GM12891 (cell line): ENCODE results near the gene ADGRL1.
"Not testable (repeated sequence)": the region's sequence is repeated elsewhere in the genome, so short reads cannot be mapped to it uniquely, and the experiment has no call there.

Experiments
- DNase-seq: peaks from one replicate; pipeline ENCODE4 v3.0.0; 2011; ENCODE audit warnings: low spot score; ENCODE audit not compliant: insufficient read length
- FAIRE-seq: peaks from 2 replicates; lab custom pipeline; 2011; peaks lifted over from hg19 to GRCh38; lab: Jason Lieb, UNC
- PAX5 ChIP-seq: IDR thresholded peaks from 2 replicates; pipeline ENCODE4 v1.6.1; 2011; ENCODE audit warnings: low read length, moderate library complexity, mild to moderate bottlenecking; ENCODE audit not compliant: insufficient read depth, severe bottlenecking
- POLR2A ChIP-seq: IDR thresholded peaks from 2 replicates; pipeline ENCODE4 v1.6.1; 2011; ENCODE audit warnings: low read depth, low read length, control low read depth
- POLR2AphosphoS5 ChIP-seq: IDR thresholded peaks from 2 replicates; pipeline ENCODE4 v1.6.1; 2011; ENCODE audit warnings: low read depth, low read length, control low read depth
- POU2F2 ChIP-seq: IDR thresholded peaks from 2 replicates; pipeline ENCODE4 v1.6.1; 2011; ENCODE audit warnings: low read depth, mild to moderate bottlenecking, control low read depth, low read length, moderate library complexity
- SPI1 ChIP-seq: IDR thresholded peaks from 2 replicates; pipeline ENCODE4 v1.6.1; 2011; ENCODE audit warnings: low read depth, low read length, control low read depth
- TAF1 ChIP-seq: IDR thresholded peaks from 2 replicates; pipeline ENCODE4 v1.6.1; 2011; ENCODE audit warnings: low read depth, low read length, control low read depth

Gene ADGRL1

DNA sequence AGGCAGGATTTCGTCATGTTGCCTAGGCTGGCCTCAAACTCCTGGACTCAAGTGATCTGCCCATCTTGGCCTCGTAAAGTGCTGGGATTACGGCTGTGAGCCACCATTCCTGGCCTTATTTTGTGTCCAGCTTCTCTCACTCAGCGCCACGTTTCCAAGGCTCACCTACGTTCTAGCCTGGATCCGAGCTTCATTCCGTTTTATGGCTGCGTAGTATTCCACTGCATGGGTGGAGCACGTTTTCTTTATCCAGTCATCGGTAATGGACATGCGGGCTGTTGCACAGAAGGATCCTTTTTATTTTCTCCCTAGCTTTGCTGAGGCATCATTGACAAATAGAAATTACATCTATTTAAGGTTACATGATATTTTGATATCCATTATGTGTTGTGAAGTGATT is 16.6 kb downstream of the ADGRL1 start:
- no peak for FAIRE-seq
- no peak for TF ChIP-seq POLR2A
- TF ChIP-seq POLR2AphosphoS5, result no peak
- TF ChIP-seq TAF1, result no peak
- TF ChIP-seq POU2F2, result no peak
- TF ChIP-seq SPI1, result no peak
- DNase-seq, result no peak

- not testable (repeated sequence) for FAIRE-seq, DNase-seq
Observed at GRCh38 chr19:14188086-14188485, 17.9 kb downstream of the ADGRL1 start.

GRCh38 chr19:14187561-14187960 is 18.4 kb downstream of the ADGRL1 start:
- DNase-seq (no peak), FAIRE-seq (peak; percentile 16)
- no peak for TF ChIP-seq POLR2AphosphoS5
- TF ChIP-seq POLR2A, result no peak
- no peak for TF ChIP-seq POU2F2
- no peak for TF ChIP-seq SPI1
- TF ChIP-seq TAF1, result no peak
- no peak for TF ChIP-seq PAX5

GRCh38 chr19:14186684-14187083 is 19.3 kb downstream of the ADGRL1 start:
- not testable (repeated sequence) for DNase-seq, FAIRE-seq

- peak; percentile 89 for FAIRE-seq
- not testable (repeated sequence) for DNase-seq
Observed at GRCh38 chr19:14185691-14186090, 20.3 kb downstream of the ADGRL1 start.

- TF ChIP-seq SPI1 (no peak), TAF1 (no peak), POU2F2 (no peak), POLR2AphosphoS5 (no peak), PAX5 (no peak), POLR2A (no peak)
- no peak for FAIRE-seq
- DNase-seq, result no peak
Observed at GRCh38 chr19:14185158-14185557, 20.8 kb downstream of the ADGRL1 start.

- FAIRE-seq (no peak), DNase-seq (no peak)
- TF ChIP-seq SPI1 (no peak), PAX5 (no peak), POU2F2 (no peak), POLR2AphosphoS5 (no peak), POLR2A (no peak), TAF1 (no peak)
Observed at GRCh38 chr19:14183741-14184350, 22.1 kb downstream of the ADGRL1 start.

GRCh38 chr19:14182476-14182875 is 23.5 kb downstream of the ADGRL1 start:
- TF ChIP-seq POLR2AphosphoS5 (no peak), POU2F2 (no peak), PAX5 (no peak), SPI1 (no peak)
- FAIRE-seq (no peak), DNase-seq (no peak)

- DNase-seq (no peak), FAIRE-seq (no peak)
- no peak for TF ChIP-seq POLR2AphosphoS5
- no peak for TF ChIP-seq POLR2A
- no peak for TF ChIP-seq PAX5
- no peak for TF ChIP-seq POU2F2
- no peak for TF ChIP-seq TAF1
- no peak for TF ChIP-seq SPI1
Observed at GRCh38 chr19:14181906-14182305, 24.1 kb downstream of the ADGRL1 start.

DNA sequence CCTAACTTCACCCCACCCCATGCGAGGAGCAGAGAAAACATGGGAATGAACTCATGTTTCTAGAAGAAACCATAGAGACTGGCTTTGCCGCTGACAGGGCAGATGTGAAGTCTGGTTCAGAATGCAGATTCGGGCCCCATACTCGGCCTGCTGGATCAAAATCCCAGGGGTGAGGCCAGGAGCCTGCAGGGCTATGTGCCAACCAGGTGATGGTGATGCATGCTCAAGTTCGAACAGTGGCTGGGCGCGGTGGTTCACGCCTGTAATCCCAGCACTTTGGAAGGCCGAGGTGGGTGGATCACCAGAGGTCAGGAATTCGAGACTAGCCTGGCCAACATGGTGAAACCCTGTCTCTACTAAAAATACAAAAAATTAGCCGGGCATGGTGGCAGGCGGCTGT is 24.8 kb downstream of the ADGRL1 start:
- not testable (repeated sequence) for DNase-seq, FAIRE-seq

DNA sequence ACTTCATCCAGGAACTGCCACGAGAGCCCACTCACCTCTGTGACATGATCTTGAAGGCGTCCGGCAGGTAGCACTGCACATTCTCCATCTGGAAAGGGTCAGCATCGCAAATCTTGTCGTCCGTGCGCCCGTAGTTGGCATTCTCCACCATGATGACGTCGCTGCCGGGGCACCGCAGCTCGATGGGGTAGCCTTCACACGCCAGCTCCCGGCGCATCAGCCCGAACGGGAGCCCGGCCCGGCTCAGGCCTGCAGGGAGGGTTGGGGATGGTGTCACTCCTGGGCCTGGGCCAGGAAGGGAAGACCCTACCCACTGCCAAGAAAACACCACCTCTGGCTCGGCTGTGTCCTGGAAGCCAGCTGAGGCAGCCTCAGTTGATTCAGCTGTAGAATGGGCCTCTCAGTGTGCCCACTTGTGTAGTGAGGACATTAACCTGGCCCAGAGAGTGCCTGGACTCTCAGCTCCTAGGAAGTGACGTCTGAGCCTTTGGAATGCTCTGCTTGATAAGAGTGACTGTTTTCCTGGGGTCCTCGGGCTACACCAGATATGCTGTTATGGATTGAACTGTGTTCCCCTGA is 28.4 kb downstream of the ADGRL1 start:
- FAIRE-seq (no peak), DNase-seq (no peak)
- no peak for TF ChIP-seq PAX5

DNA sequence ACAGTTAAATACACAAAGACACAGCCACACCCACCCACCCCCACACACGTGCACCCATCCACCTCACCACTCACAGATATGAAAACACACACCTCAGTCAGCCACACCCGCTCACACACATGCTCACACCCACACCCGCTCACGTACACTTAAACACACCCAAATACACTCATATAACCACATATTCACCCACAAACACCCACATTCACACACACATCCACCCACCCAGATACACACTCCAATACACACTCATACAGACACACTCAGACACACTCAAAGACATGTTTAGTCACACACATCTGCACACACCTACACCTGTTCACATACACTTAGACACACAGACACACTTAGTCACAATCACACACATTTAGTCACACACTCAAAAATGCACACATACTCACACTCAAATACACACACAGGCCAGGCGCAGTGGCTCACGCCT is 30.6 kb downstream of the ADGRL1 start:
- TF ChIP-seq SPI1, result no peak
- no peak for TF ChIP-seq POLR2A
- TF ChIP-seq POLR2AphosphoS5, result no peak
- no peak for TF ChIP-seq POU2F2
- no peak for TF ChIP-seq TAF1
- no peak for TF ChIP-seq PAX5
- FAIRE-seq, result peak; percentile 57
- DNase-seq, result no peak
